Activated CD4-positive, alpha-beta T cell treated with anti-CD3 and anti-CD28 coated beads, Interleukin-2, Interleukin-4, amounts not matched to agents 100 ng/mL and 50 ng/mL, durations not matched to agents 16 hours and 8 hours (primary cell): ENCODE data around the gene CLEC9A.

Source experiments
- DNase-seq: peaks from one replicate; pipeline ENCODE4 v3.0.0-alpha.2; 2020; ENCODE audit warnings: low spot score

The CLEC9A gene

GRCh38 chr12:10067942-10068341 lies 37.5 kb downstream of the CLEC9A start:
- DNase-seq, result no peak

GRCh38 chr12:10068644-10069043 lies 38.2 kb downstream of the CLEC9A start:
- DNase-seq, result no peak

GRCh38 chr12:10069099-10069498 lies 38.6 kb downstream of the CLEC9A start:
- DNase-seq, result no peak

- no peak for DNase-seq
Measured at GRCh38 chr12:10069976-10070375, 39.5 kb downstream of the CLEC9A start.

- DNase-seq, result no peak
Measured at GRCh38 chr12:10070380-10070779, 39.9 kb downstream of the CLEC9A start.

- no peak for DNase-seq
Measured at GRCh38 chr12:10072131-10072530, 41.6 kb downstream of the CLEC9A start.

GRCh38 chr12:10073261-10073660 lies 42.8 kb downstream of the CLEC9A start:
- no peak for DNase-seq

- no peak for DNase-seq
Measured at GRCh38 chr12:10075451-10075850, 45.0 kb downstream of the CLEC9A start.

GRCh38 chr12:10082117-10082874 lies 51.8 kb downstream of the CLEC9A start:
- no peak for DNase-seq

- no peak for DNase-seq
Measured at GRCh38 chr12:10084733-10085132, 54.3 kb downstream of the CLEC9A start.

GRCh38 chr12:10086387-10086786 lies 55.9 kb downstream of the CLEC9A start:
- no peak for DNase-seq

GRCh38 chr12:10088031-10088430 lies 57.5 kb downstream of the CLEC9A start:
- no peak for DNase-seq

- no peak for DNase-seq
Measured at GRCh38 chr12:10088955-10089900, 58.7 kb downstream of the CLEC9A start.

GRCh38 chr12:10094646-10095395 lies 64.3 kb downstream of the CLEC9A start:
- DNase-seq, result no peak

GRCh38 chr12:10095971-10096370 lies 65.5 kb downstream of the CLEC9A start:
- no peak for DNase-seq

GRCh38 chr12:10097521-10097920 lies 67.0 kb downstream of the CLEC9A start:
- no peak for DNase-seq

GRCh38 chr12:10098791-10099190 lies 68.3 kb downstream of the CLEC9A start, which contains the start of gene CLEC1A:
Gene CLEC1A, minus strand, starts transcription at chr12:10098985. Its CDS starts 63 bp downstream, at chr12:10098922.
- DNase-seq, result no peak

- no peak for DNase-seq
Measured at GRCh38 chr12:10101042-10101579, 70.6 kb downstream of the CLEC9A start.

GRCh38 chr12:10101648-10102220 lies 71.3 kb downstream of the CLEC9A start:
- DNase-seq, result no peak

GRCh38 chr12:10102322-10102721 lies 71.8 kb downstream of the CLEC9A start:
- no peak for DNase-seq

- no peak for DNase-seq
Measured at GRCh38 chr12:10110256-10110844, 79.9 kb downstream of the CLEC9A start.
